ENCODE data around the gene MED25.

Gene MED25

GRCh38 chr19:49859682-49860335 lies 41.7 kb downstream of the MED25 start:
- DNase-seq, result no peak

- no peak for DNase-seq
Observed at GRCh38 chr19:49860336-49861102, 42.4 kb downstream of the MED25 start.

DNA sequence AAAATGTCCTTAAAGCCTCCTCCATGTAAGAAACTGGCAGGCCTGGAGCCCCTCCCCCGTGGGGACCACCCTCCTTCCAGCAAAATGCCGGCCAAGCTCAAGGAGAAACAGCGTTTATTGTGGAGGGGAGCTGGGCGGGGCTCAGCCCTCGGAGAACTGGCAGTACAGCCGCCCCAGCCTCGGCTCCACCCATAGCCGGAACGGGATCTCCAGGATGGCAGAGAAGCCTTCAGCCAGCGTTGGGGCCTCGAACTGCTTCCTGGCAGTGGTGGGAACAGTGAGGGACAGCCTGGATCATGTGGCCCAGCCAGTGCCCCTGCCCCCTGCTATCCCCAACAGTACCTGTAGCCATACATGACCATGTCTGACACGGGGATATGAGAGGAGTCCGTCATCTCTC lies 43.0 kb downstream of the MED25 start:
- DNase-seq, result no peak

- DNase-seq, result no peak
Observed at GRCh38 chr19:49861541-49862378, 43.7 kb downstream of the MED25 start.

DNA sequence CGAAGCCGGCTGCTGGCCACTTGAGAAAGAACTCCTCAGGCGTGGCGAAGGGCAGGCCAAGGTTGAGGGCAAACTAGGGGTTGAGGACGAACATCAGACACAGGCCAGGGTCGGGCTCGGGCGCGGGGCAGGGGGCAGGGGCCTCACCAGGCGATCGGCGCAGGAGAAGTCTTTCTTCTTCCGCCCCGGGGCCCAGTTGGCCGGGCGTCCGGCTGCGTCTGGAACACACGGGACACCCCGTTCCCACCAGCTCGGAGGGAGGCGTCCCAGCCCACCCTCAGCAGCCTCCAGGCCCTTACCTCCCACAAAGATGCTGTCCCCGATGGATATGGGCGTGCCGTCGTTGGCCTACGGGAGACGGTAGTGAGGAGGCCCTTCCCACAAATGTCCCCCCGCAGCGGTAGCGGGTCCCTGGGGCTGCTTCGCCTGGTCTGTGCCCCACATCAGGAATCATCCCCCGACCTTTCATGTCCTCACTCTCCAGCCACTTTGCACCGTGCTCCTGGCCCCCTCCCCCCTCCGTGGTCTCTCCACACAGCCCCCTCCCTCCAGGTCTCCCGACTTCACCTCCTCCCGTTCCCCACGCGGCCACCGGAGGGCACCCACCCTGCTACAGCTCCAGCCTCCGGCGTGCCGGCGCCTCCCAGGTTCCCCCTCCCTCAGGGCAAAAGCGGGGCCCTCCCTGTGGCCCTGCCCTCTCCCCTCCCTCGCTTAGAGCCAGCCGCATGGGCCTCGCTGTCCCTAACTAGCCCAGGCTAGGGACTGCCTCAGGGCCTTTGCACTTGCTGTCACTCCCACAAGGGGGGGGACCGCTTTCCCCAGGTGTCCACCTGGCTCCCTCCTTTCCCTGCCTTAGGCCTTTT lies 44.5 kb downstream of the MED25 start:
- no peak for DNase-seq

DNA sequence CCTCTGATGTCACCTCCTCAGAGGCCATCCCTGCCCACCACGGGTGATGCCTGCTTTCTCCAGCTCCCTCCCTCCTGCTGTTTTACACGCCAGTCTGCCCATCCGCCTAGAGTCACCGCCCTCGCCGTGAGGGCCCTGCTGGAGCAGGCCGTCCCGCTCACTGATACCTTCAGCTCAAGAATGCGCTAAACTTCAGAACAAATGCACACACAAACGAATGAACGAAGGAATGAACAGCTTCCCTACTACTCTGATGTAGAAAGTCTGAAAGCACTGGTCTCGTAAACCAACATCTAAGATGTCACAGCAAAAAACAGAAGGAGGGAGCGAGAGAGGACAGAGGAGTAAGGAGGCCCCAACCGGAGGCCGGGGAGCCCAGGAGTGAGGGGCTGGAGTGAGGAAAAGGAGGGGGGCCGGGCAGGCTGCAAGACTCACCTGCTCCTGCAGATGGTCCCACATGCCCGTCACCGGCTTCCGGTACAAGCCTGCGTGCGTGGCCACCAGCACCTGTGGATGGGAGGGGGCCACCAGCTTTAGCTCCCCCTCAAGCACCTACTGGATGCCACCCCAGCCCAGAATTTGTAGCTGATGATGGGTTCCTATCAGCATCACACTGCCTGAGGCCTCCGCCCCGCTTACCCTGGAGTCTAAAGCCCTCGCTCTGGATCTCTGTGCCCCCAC lies 45.3 kb downstream of the MED25 start:
- DNase-seq, result no peak

- DNase-seq, result no peak
Observed at GRCh38 chr19:49863935-49864320, 45.8 kb downstream of the MED25 start.

- no peak for DNase-seq
Observed at GRCh38 chr19:49864890-49865289, 46.8 kb downstream of the MED25 start.

GRCh38 chr19:49866933-49867782 lies 49.1 kb downstream of the MED25 start, which contains the start of gene PNKP:
Gene PNKP (minus strand): TSS chr19:49867576. CDS start chr19:49867204, 372 bp downstream.
- peak; percentile 94 for DNase-seq

GRCh38 chr19:49869009-49869483 lies 51.0 kb downstream of the MED25 start:
- DNase-seq, result no peak

DNA sequence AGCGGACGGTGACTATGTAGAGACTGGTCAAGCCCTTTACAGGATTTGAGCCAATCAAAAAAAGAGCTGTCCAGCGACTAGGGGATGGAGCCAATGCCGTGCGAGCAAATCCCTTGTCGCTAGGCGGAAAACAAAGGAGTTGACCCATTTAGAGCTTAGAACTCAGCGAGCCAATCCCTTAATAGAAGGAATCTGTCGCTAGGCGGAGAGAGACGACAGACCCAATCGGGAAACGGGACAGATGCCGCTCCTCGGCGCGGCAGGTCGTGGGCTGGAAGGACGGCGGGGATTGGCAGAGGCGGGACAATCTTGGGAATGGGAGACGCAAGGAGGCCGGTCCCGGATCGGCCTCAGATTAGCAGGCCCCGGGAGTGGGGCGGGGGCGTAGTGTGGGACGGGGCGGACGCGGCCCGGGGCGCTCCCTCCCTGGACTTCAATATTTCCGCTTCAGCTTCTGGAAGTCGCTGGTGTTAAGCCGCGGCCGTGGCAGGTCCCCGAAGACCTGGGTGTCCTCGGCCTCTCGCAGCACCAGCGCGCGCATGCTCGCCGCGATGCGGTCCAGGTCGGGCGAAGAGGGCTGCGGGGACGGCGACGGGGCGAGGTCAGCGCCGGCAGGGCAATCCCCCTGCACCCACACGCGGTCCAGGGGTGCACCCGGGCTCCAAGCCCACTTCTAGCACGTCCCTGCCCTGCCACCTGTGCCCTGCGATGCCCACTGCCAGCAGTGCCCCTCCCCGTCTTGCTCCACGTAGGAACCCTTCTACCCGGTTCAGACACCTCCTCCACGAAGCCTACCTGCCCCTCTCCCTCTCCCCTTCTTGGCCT lies 51.6 kb downstream of the MED25 start:
- DNase-seq, result peak; percentile 99

DNA sequence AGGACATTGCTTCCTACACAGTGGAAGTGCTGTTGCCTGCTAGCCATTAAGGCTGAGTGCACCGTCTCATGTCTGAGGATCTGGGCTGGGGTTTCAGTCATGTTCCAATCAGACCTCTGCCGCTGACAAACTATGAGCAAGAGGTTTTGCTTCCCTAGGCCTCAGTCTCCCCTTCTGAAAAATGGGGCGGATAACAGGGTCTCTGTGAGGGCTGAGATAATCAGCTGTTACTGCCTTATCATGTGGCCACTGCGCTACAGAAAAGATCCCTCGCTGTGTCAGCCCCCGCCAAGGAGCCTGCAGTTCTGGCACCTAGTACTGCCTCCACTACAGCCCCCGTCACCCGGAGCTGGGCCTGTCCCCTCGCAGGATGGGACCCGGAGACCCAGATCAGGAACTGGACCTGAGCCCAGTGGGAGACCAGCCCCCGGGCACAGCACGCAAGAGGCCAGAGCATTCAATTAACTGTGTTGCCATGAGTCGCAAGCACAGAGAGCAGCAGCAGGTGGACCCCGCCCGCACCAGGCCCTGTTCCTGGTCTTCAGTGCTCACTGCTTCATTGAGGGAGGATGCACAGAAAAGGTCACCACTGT lies 52.3 kb downstream of the MED25 start:
- no peak for DNase-seq

DNA sequence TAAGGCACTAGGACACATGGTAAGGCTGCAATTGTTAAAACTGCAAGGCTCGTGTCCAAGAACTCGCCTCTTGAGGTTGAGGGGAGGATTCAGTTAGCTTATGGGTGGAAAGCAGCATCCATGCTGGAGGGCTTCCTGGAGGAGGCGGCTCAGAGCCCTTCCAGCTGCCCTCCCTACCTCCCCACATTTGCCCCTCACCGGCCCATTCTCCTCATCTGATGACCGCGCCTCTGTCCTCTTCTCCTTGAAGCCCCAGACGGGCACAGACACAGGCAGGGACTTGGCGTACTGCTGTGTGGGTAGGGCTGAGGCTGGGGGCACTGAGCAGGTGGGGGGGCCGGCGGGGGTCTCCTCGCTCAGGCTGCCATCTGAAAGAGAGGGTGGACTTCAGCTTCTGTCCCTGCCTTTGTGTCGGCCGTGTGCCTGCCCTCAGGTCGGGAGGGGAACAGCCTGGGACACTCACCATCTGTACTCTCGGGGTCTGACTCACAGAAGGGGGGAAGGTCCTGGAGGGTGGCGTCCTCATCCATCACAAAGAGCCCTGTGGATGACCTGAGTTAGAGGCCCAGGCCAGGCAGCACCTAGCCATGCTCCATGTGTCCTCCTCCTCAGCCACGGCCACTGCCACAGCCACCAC lies 53.4 kb downstream of the MED25 start:
- DNase-seq, result no peak

DNA sequence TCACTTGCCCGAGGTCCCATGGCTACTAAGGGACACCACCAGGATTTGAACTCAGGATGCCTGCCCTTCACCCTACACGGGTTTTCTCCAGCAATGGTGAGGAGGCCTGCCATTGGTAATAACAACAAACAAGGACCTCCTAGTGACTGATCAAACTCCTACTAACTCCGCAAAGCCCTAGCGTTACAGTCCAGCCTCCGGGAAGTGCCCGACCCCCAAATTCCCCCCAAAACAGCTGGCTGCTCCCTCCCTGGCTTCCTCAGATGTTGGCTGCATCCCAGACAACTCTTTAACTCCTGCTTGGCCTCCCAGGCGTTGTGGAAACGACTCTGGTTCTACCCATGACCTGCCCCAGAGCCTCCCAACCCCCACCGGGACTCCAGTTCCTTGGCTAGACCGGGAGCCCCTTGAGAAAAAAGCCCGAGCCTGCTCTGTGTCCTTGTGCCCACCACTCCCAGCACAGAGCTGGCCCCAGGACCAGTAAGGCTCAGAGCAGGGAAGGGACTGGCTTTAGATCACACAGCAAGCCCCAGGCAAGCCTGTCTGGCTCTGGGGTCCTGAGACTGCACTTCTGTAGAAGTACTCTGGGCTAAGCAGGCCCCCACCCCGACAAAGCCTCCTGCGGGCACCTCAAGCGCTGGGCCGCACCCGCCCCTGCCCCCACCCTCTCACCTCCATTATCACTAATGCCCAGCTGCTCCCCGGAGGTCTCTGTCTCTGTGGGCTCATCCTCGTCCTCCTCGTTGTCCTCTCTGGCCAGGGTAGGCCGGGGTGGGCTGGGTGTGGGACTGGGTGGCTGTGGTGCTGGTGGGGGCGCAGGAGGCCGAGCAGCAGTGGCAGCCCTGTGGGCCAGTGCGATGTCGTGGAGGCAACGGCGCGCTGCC lies 54.4 kb downstream of the MED25 start:
- no peak for DNase-seq

- no peak for DNase-seq
Observed at GRCh38 chr19:49873129-49873521, 55.0 kb downstream of the MED25 start.

- DNase-seq, result no peak
Observed at GRCh38 chr19:49873834-49874233, 55.7 kb downstream of the MED25 start.

- DNase-seq, result no peak
Observed at GRCh38 chr19:49874503-49875157, 56.5 kb downstream of the MED25 start.
